ENCODE data around the gene NOX5.

Gene NOX5

GRCh38 chr15:69037977-69038376 is 23.5 kb downstream of the NOX5 start:
- Mint-ChIP-seq H3K9me3 (no peaks in the 10 kb centered on the region), H3K27me3 (peaks cover 4% of the 10 kb centered on the region), H3K36me3 (ENCODE audit: low read depth) (no peaks in the 10 kb centered on the region), H3K27ac (no peak overlapping the region), H3K4me3 (no peak overlapping the region), H3K4me1 (ENCODE audit: low read depth) (peaks cover 6% of the 10 kb centered on the region)
- intact Hi-C loops (cut with micrococcal nuclease): no loop called here

- Mint-ChIP-seq H3K4me3 (no peak overlapping the region), H3K9me3 (no peaks in the 10 kb centered on the region), H3K4me1 (ENCODE audit: low read depth) (peaks cover 10% of the 10 kb centered on the region), H3K36me3 (ENCODE audit: low read depth) (no peaks in the 10 kb centered on the region), H3K27ac (no peak overlapping the region), H3K27me3 (peaks cover 1% of the 10 kb centered on the region)
- intact Hi-C loops (cut with micrococcal nuclease): no loop called here
Observed at GRCh38 chr15:69038508-69038907, 24.0 kb downstream of the NOX5 start.

GRCh38 chr15:69039516-69040225 is 25.2 kb downstream of the NOX5 start:
- intact Hi-C loops (cut with micrococcal nuclease): no loop called here
- H3K9me3 Mint-ChIP-seq: no peaks in the 10 kb centered on the region

GRCh38 chr15:69042531-69042930 is 28.0 kb downstream of the NOX5 start:
- Mint-ChIP-seq H3K27ac (no peak overlapping the region), H3K9me3 (no peaks in the 10 kb centered on the region), H3K4me1 (ENCODE audit: low read depth) (peaks cover 19% of the 10 kb centered on the region), H3K27me3 (peaks cover 1% of the 10 kb centered on the region), H3K4me3 (no peak overlapping the region), H3K36me3 (ENCODE audit: low read depth) (no peaks in the 10 kb centered on the region)
- intact Hi-C loops (cut with micrococcal nuclease): no loop called here

More at GRCh38 chr15:69039516-69040225, 25.2 kb downstream of the NOX5 start:
- Mint-ChIP-seq H3K27ac (no peak overlapping the region), H3K36me3 (ENCODE audit: low read depth) (no peaks in the 10 kb centered on the region), H3K4me3 (no peak overlapping the region), H3K27me3 (peaks cover 1% of the 10 kb centered on the region), H3K4me1 (ENCODE audit: low read depth) (peaks cover 11% of the 10 kb centered on the region)

- Mint-ChIP-seq H3K36me3 (ENCODE audit: low read depth) (no peaks in the 10 kb centered on the region), H3K9me3 (no peaks in the 10 kb centered on the region), H3K4me1 (ENCODE audit: low read depth) (peaks cover 12% of the 10 kb centered on the region), H3K27me3 (no peaks in the 10 kb centered on the region), H3K4me3 (no peak overlapping the region), H3K27ac (no peak overlapping the region)
- intact Hi-C loops (cut with micrococcal nuclease): no loop called here
Observed at GRCh38 chr15:69045802-69046201, 31.3 kb downstream of the NOX5 start.

- Mint-ChIP-seq H3K4me1 (ENCODE audit: low read depth) (peaks cover 12% of the 10 kb centered on the region), H3K9me3 (no peaks in the 10 kb centered on the region), H3K36me3 (ENCODE audit: low read depth) (no peaks in the 10 kb centered on the region), H3K4me3 (no peak overlapping the region), H3K27me3 (no peaks in the 10 kb centered on the region), H3K27ac (no peak overlapping the region)
- intact Hi-C loops (cut with micrococcal nuclease): no loop called here
Observed at GRCh38 chr15:69046781-69047180, 32.3 kb downstream of the NOX5 start.

GRCh38 chr15:69049976-69050375 is 35.5 kb downstream of the NOX5 start:
- Mint-ChIP-seq H3K27ac (no peak overlapping the region), H3K27me3 (no peaks in the 10 kb centered on the region), H3K4me1 (ENCODE audit: low read depth) (peaks cover 8% of the 10 kb centered on the region), H3K36me3 (ENCODE audit: low read depth) (no peaks in the 10 kb centered on the region), H3K9me3 (no peaks in the 10 kb centered on the region), H3K4me3 (no peak overlapping the region)
- intact Hi-C loops (cut with micrococcal nuclease): no loop called here

- peaks cover 17% of the 10 kb centered on the region for H3K27me3 Mint-ChIP-seq
- intact Hi-C loops (cut with micrococcal nuclease): no loop called here
- no peak overlapping the region for H3K4me3 Mint-ChIP-seq
Observed at GRCh38 chr15:69055251-69055650, 40.8 kb downstream of the NOX5 start.

GRCh38 chr15:69056365-69056764 is 41.9 kb downstream of the NOX5 start:
- peaks cover 17% of the 10 kb centered on the region for H3K27me3 Mint-ChIP-seq
- intact Hi-C loops (cut with micrococcal nuclease): no loop called here
- no peak overlapping the region for H3K4me3 Mint-ChIP-seq

More at GRCh38 chr15:69055251-69055650, 40.8 kb downstream of the NOX5 start:
- Mint-ChIP-seq H3K27ac (no peak overlapping the region), H3K9me3 (no peaks in the 10 kb centered on the region), H3K36me3 (ENCODE audit: low read depth) (no peaks in the 10 kb centered on the region), H3K4me1 (ENCODE audit: low read depth) (peaks cover 6% of the 10 kb centered on the region)

GRCh38 chr15:69058830-69059556 is 44.5 kb downstream of the NOX5 start:
- intact Hi-C loops (cut with micrococcal nuclease): loop anchor here (1.0 kb wide), 2 partner anchors 166 to 335 kb away; no protein-coding TSS in a partner anchor
- Mint-ChIP-seq H3K27me3 (peaks cover 17% of the 10 kb centered on the region), H3K4me3 (no peak overlapping the region), H3K9me3 (no peaks in the 10 kb centered on the region), H3K36me3 (ENCODE audit: low read depth) (no peaks in the 10 kb centered on the region), H3K4me1 (ENCODE audit: low read depth) (peaks cover 6% of the 10 kb centered on the region), H3K27ac (peak overlapping the region; percentile 30)

More at GRCh38 chr15:69056365-69056764, 41.9 kb downstream of the NOX5 start:
- Mint-ChIP-seq H3K36me3 (ENCODE audit: low read depth) (no peaks in the 10 kb centered on the region), H3K27ac (no peak overlapping the region), H3K9me3 (no peaks in the 10 kb centered on the region), H3K4me1 (ENCODE audit: low read depth) (peaks cover 6% of the 10 kb centered on the region)

- Mint-ChIP-seq H3K36me3 (ENCODE audit: low read depth) (no peaks in the 10 kb centered on the region), H3K27me3 (peaks cover 17% of the 10 kb centered on the region), H3K27ac (peak overlapping the region; percentile 30), H3K9me3 (no peaks in the 10 kb centered on the region), H3K4me1 (ENCODE audit: low read depth) (peaks cover 6% of the 10 kb centered on the region), H3K4me3 (no peak overlapping the region)
- intact Hi-C loops (cut with micrococcal nuclease): loop anchor here (1.0 kb wide), 2 partner anchors 166 to 335 kb away; no protein-coding TSS in a partner anchor
Observed at GRCh38 chr15:69059557-69059943, 45.1 kb downstream of the NOX5 start.

- H3K4me3 Mint-ChIP-seq: no peak overlapping the region
- intact Hi-C loops (cut with micrococcal nuclease): no loop called here
- no peak overlapping the region for H3K27ac Mint-ChIP-seq
- H3K27me3 Mint-ChIP-seq: peaks cover 17% of the 10 kb centered on the region
- no peaks in the 10 kb centered on the region for H3K9me3 Mint-ChIP-seq
- no peaks in the 10 kb centered on the region for H3K36me3 Mint-ChIP-seq (ENCODE audit: low read depth)
- H3K4me1 Mint-ChIP-seq (ENCODE audit: low read depth): peaks cover 6% of the 10 kb centered on the region
Observed at GRCh38 chr15:69060041-69060481, 45.6 kb downstream of the NOX5 start.

- H3K36me3 Mint-ChIP-seq (ENCODE audit: low read depth): no peaks in the 10 kb centered on the region
- intact Hi-C loops (cut with micrococcal nuclease): no loop called here
- H3K9me3 Mint-ChIP-seq: no peaks in the 10 kb centered on the region
- no peak overlapping the region for H3K4me3 Mint-ChIP-seq
- peaks cover 17% of the 10 kb centered on the region for H3K27me3 Mint-ChIP-seq
- H3K4me1 Mint-ChIP-seq (ENCODE audit: low read depth): peaks cover 6% of the 10 kb centered on the region
- no peak overlapping the region for H3K27ac Mint-ChIP-seq
Observed at GRCh38 chr15:69060744-69061143, 46.2 kb downstream of the NOX5 start.

- no peaks in the 10 kb centered on the region for H3K9me3 Mint-ChIP-seq
- H3K27me3 Mint-ChIP-seq: peaks cover 16% of the 10 kb centered on the region
- no peak overlapping the region for H3K27ac Mint-ChIP-seq
- no peaks in the 10 kb centered on the region for H3K36me3 Mint-ChIP-seq (ENCODE audit: low read depth)
- no peak overlapping the region for H3K4me3 Mint-ChIP-seq
- H3K4me1 Mint-ChIP-seq (ENCODE audit: low read depth): peaks cover 6% of the 10 kb centered on the region
- intact Hi-C loops (cut with micrococcal nuclease): no loop called here
Observed at GRCh38 chr15:69061414-69061842, 46.9 kb downstream of the NOX5 start.
